OCI-LY3 (cell line): ENCODE measurements around the gene AFDN.

Source experiments
- H2AFZ ChIP-seq: fragments of 200-600, 300-600 bp; shearing (Covaris generic); 2 replicates; pipeline ENCODE4 v1.6.0; 2014; ENCODE audit warnings: antibody characterized with exemption, low read depth, low read length
- H3K27ac ChIP-seq: fragments of 200-600, 300-600 bp; sonication (generic); 2 replicates; pipeline ENCODE4 v1.5.1; 2014; ENCODE audit warnings: mild to moderate bottlenecking, low read length, moderate library complexity, mixed read lengths
- H3K27me3 ChIP-seq: fragments of 200-600, 300-600 bp; sonication (generic); 2 replicates; pipeline ENCODE4 v1.6.1; 2014; ENCODE audit warnings: low read depth, low read length, mixed read lengths
- H3K36me3 ChIP-seq: fragments of 200-600, 300-600 bp; sonication (generic); replicated peaks from 2 replicates; pipeline ENCODE3; 2014; ENCODE audit warnings: low read depth, low read length, mixed read lengths
- H3K4me1 ChIP-seq: fragments of 300-600, 200-600 bp; sonication (generic); 2 replicates; pipeline ENCODE4 v1.6.1; 2014; ENCODE audit warnings: low read length, mixed read lengths
- H3K4me2 ChIP-seq: fragments of 200-600, 300-600 bp; sonication (generic); 2 replicates; pipeline ENCODE4 v1.6.1; 2014; ENCODE audit warnings: low read length, mixed read lengths
- H3K4me3 ChIP-seq: fragments of 300-600, 200-600 bp; sonication (generic); 2 replicates; pipeline ENCODE4 v1.5.1; 2014; ENCODE audit warnings: antibody characterized with exemption, mild to moderate bottlenecking, low read length, moderate library complexity
- H3K79me2 ChIP-seq: fragments of 300-600, 200-600 bp; shearing (Covaris generic); 2 replicates; pipeline ENCODE4 v1.6.1; 2014; ENCODE audit warnings: mild to moderate bottlenecking, low read length, mixed read lengths
- H3K9ac ChIP-seq: fragments of 300-600, 200-600 bp; shearing (Covaris generic); 2 replicates; pipeline ENCODE4 v1.6.0; 2014; ENCODE audit warnings: mild to moderate bottlenecking, low read length, moderate library complexity
- H3K9me3 ChIP-seq: fragments of 200-600, 300-600 bp; shearing (Covaris generic); 2 replicates; pipeline ENCODE4 v1.6.1; 2014; ENCODE audit warnings: low read length, mixed read lengths; ENCODE audit not compliant: insufficient read depth
- H4K20me1 ChIP-seq: fragments of 200-600, 300-600 bp; sonication (generic); 2 replicates; pipeline ENCODE4 v1.6.1; 2016; ENCODE audit warnings: low read length, mixed read lengths; ENCODE audit not compliant: insufficient read depth
- CTCF ChIP-seq: fragments of 200-600, 300-600 bp; sonication (generic); IDR thresholded peaks from 2 replicates; pipeline ENCODE4 v1.5.1; 2014; ENCODE audit warnings: antibody characterized with exemption, low read length, low read depth
- EZH2phosphoT487 ChIP-seq: fragments of 200-600 bp; shearing (Covaris generic); IDR thresholded peaks from 2 replicates; pipeline ENCODE4 v1.6.1; 2018; ENCODE audit warnings: antibody characterized with exemption, mixed run types, low read depth

AFDN gene

GRCh38 chr6:167993831-167994230, 167.1 kb downstream of the AFDN start:
- Histone ChIP-seq H4K20me1 (no peaks in the 10 kb centered on the region), H3K4me2 (no peak overlapping the region), H3K9me3 (no peaks in the 10 kb centered on the region), H3K4me1 (peaks cover 9% of the 10 kb centered on the region), H2AFZ (no peak overlapping the region), H3K4me3 (no peak overlapping the region), H3K27me3 (no peaks in the 10 kb centered on the region), H3K36me3 (no peaks in the 10 kb centered on the region), H3K79me2 (no peaks in the 10 kb centered on the region), H3K27ac (no peak overlapping the region), H3K9ac (no peak overlapping the region)
- TF ChIP-seq CTCF (no peak), EZH2phosphoT487 (no peak)

DNA sequence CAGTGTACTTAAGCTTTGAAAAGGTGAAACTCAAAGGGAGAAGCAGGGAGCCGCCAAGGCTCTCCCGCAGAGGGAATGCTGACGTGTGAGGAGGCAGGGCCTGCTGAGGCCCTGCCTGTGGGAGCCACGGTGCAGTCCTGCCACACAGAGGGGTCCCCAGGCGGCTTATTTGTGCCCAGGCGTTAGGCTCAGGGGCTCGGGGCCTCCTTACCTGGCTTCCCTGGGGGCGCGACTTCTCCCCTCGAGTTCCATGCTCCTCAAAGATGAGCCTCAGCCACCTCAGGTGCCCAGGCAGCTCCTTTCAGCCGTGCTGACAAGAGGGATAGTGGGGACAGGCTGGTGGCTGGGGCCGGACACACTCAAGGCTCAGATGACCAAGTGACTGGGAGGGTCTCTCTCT, 168.6 kb downstream of the AFDN start:
- Histone ChIP-seq H3K4me1 (peaks cover 19% of the 10 kb centered on the region), H3K9me3 (no peaks in the 10 kb centered on the region), H3K4me3 (no peak overlapping the region), H3K36me3 (no peaks in the 10 kb centered on the region), H3K79me2 (no peaks in the 10 kb centered on the region), H3K27ac (no peak overlapping the region), H4K20me1 (no peaks in the 10 kb centered on the region), H3K9ac (no peak overlapping the region), H3K27me3 (no peaks in the 10 kb centered on the region), H3K4me2 (no peak overlapping the region), H2AFZ (no peak overlapping the region)
- TF ChIP-seq CTCF: no peak
- no peak for TF ChIP-seq EZH2phosphoT487

DNA sequence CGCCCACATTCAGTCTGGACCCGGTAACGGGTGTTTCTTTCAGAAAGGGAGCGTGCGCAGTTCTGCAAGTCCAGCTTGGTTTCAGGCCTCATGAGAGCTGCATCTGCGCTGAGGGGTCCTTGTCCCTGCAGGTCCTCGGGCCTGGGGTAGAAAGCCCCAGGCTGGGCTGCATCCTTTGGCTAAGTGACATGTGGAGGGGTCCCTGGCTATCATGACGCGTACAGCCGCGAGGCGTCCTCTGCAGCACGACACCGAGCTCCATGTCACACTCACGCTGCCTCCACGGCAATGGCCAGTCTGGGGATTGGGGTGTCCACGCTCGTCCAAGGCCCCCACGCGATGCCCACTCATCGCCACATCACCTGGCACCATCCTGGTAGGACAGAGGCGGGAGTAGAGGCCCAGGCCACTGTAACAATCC, 169.0 kb downstream of the AFDN start:
- no peaks in the 10 kb centered on the region for H3K27me3 ChIP-seq
- TF ChIP-seq EZH2phosphoT487 (no peak), CTCF (no peak)

GRCh38 chr6:167996424-167997199, 169.9 kb downstream of the AFDN start:
- Histone ChIP-seq H3K79me2 (no peaks in the 10 kb centered on the region), H4K20me1 (no peaks in the 10 kb centered on the region), H3K27ac (no peak overlapping the region), H3K36me3 (no peaks in the 10 kb centered on the region), H3K4me3 (peak overlapping the region; percentile 77), H3K4me2 (peak overlapping the region; percentile 70), H3K9me3 (no peaks in the 10 kb centered on the region), H3K4me1 (peaks cover 19% of the 10 kb centered on the region), H3K27me3 (no peaks in the 10 kb centered on the region), H2AFZ (no peak overlapping the region), H3K9ac (no peak overlapping the region)
- TF ChIP-seq EZH2phosphoT487 (no peak), CTCF (peak; percentile 36)

More for the DNA sequence above, 169.0 kb downstream of the AFDN start:
- no peaks in the 10 kb centered on the region for H3K36me3 ChIP-seq
- no peak overlapping the region for H2AFZ ChIP-seq
- H3K4me1 ChIP-seq: peaks cover 19% of the 10 kb centered on the region
- H3K4me3 ChIP-seq: no peak overlapping the region
- H3K9ac ChIP-seq: no peak overlapping the region
- H3K79me2 ChIP-seq: no peaks in the 10 kb centered on the region
- H3K4me2 ChIP-seq: no peak overlapping the region
- H4K20me1 ChIP-seq: no peaks in the 10 kb centered on the region
- no peak overlapping the region for H3K27ac ChIP-seq
- H3K9me3 ChIP-seq: no peaks in the 10 kb centered on the region
